Kidney epithelial cell (primary cell): ENCODE results near the gene TIAM2. TPM values are rescaled to one million over a fixed set of nuclear protein-coding genes. Genes with fewer than 3 reads are reported as not detected.

Experiments used
- DNase-seq: peaks from one replicate; pipeline ENCODE4 v3.0.0-alpha.2; 2010; ENCODE audit warnings: low read depth
- H3K27me3 ChIP-seq: 2 replicates; pipeline ENCODE4 v1.6.0; 2011; ENCODE audit warnings: low read length; ENCODE audit not compliant: control insufficient read depth, insufficient read depth
- H3K36me3 ChIP-seq: 2 replicates; pipeline ENCODE4 v1.5.1; 2011; ENCODE audit warnings: low read length; ENCODE audit not compliant: control insufficient read depth, insufficient read depth
- H3K4me3 ChIP-seq: 2 replicates; pipeline ENCODE4 v1.5.1; 2011; ENCODE audit warnings: low read depth, mild to moderate bottlenecking, control low read depth, low read length
- CTCF ChIP-seq: IDR thresholded peaks from 2 replicates; pipeline ENCODE4 v1.5.1; 2011; ENCODE audit warnings: mild to moderate bottlenecking, moderate library complexity, low read length, control low read depth, inconsistent platforms; ENCODE audit not compliant: insufficient read depth, poor library complexity, severe bottlenecking
- total RNA-seq: library from RNA; depleted of rRNA; stranded (reverse); fragments of >200 nt; gene quantifications from 2 replicates; pipeline ENCODE4 v1.2.3, GENCODE V29; 2015

Gene TIAM2
- total RNA-seq, 1 donor from 2014 or later = 21.3 TPM

GRCh38 chr6:154994836-154995253, 270 bp upstream of the TIAM2 start:
- DNase-seq = no peak
- H3K36me3 ChIP-seq = no peaks in the 10 kb centered on the region
- no peak for TF ChIP-seq CTCF

GRCh38 chr6:154996016-154996590, 988 bp downstream of the TIAM2 start:
- DNase-seq = no peak
- TF ChIP-seq CTCF = no peak
- H3K27me3 ChIP-seq = no peaks in the 10 kb centered on the region

More at GRCh38 chr6:154994836-154995253, 270 bp upstream of the TIAM2 start:
- peak overlapping the region; percentile 79 for H3K4me3 ChIP-seq
- no peaks in the 10 kb centered on the region for H3K27me3 ChIP-seq

GRCh38 chr6:154996841-154997311, 1.8 kb downstream of the TIAM2 start:
- no peaks in the 10 kb centered on the region for H3K36me3 ChIP-seq
- no peak for TF ChIP-seq CTCF
- no peaks in the 10 kb centered on the region for H3K27me3 ChIP-seq
- no peak overlapping the region for H3K4me3 ChIP-seq
- peak; percentile 26 for DNase-seq

More at GRCh38 chr6:154996016-154996590, 988 bp downstream of the TIAM2 start:
- Histone ChIP-seq H3K4me3 (peak overlapping the region; percentile 79), H3K36me3 (no peaks in the 10 kb centered on the region)

- DNase-seq = no peak
- no peak for TF ChIP-seq CTCF
- no peak overlapping the region for H3K4me3 ChIP-seq
- H3K27me3 ChIP-seq = no peaks in the 10 kb centered on the region
- no peaks in the 10 kb centered on the region for H3K36me3 ChIP-seq
Observed at GRCh38 chr6:154998855-154999254, 3.7 kb downstream of the TIAM2 start.

GRCh38 chr6:155001482-155001881, 6.4 kb downstream of the TIAM2 start:
- no peaks in the 10 kb centered on the region for H3K27me3 ChIP-seq
- no peak for TF ChIP-seq CTCF
- H3K4me3 ChIP-seq = no peak overlapping the region
- no peak for DNase-seq
- H3K36me3 ChIP-seq = no peaks in the 10 kb centered on the region

GRCh38 chr6:155001934-155002333, 6.8 kb downstream of the TIAM2 start:
- no peak for DNase-seq
- H3K27me3 ChIP-seq = no peaks in the 10 kb centered on the region
- no peak overlapping the region for H3K4me3 ChIP-seq
- no peaks in the 10 kb centered on the region for H3K36me3 ChIP-seq
- TF ChIP-seq CTCF = no peak
